ENCODE measurements around the gene RIMOC1. TPM values are rescaled to one million over a fixed set of nuclear protein-coding genes. Genes with fewer than 3 reads are reported as not detected.

The RIMOC1 gene
- total and polyA plus RNA-seq, 10 of the 15 experiments (the other 5 are each of a cell fraction or from before 2014, with no cell fraction given) = 3.9 to 33.1 (median 16.0) TPM

GRCh38 chr5:41871852-41872251, 32.3 kb upstream of the RIMOC1 start:
- no peak overlapping the region for H3K9ac ChIP-seq (ENCODE audit: control insufficient read depth, insufficient read depth, low read length)
- intact Hi-C loops (cut with micrococcal nuclease; ENCODE audit: unreplicated experiment) = no loop called here
- H4K20me1 ChIP-seq (ENCODE audit: control insufficient read depth, insufficient read depth) = no peaks in the 10 kb centered on the region
- TF ChIP-seq SKIL (IDR thresholded peaks at IDR 0.05; ENCODE audit: low read depth, poor library complexity, severe bottlenecking) = no peak
- no peak for TF ChIP-seq ETV6 (conservative IDR thresholded peaks at IDR 0.05 in 1 of 2, IDR thresholded peaks at IDR 0.05 in 1 of 2; ENCODE audit: borderline replicate concordance in 1 of 2, low read depth in 1 of 2)
- no peak for TF ChIP-seq POLR2A (IDR thresholded peaks at IDR 0.05; ENCODE audit: low read depth, low read length)
- TF ChIP-seq FOXM1 (IDR thresholded peaks at IDR 0.05; ENCODE audit: low read depth, low read length) = no peak
- TF ChIP-seq HDAC2 (IDR thresholded peaks at IDR 0.05) = no peak
- no peak for TF ChIP-seq ZNF592 (IDR thresholded peaks at IDR 0.05)
- no peak for TF ChIP-seq NFXL1 (IDR thresholded peaks at IDR 0.05; ENCODE audit: borderline replicate concordance)
- no peak for TF ChIP-seq TCF12 (IDR thresholded peaks at IDR 0.05; ENCODE audit: low read depth, low read length)
- no peak for TF ChIP-seq CHD1 (IDR thresholded peaks at IDR 0.05; ENCODE audit: low read depth, low read length)
- DNase-seq (ENCODE audit: low read depth, low spot score) = no peak
- H3K4me1 ChIP-seq (ENCODE audit: control insufficient read depth, insufficient read depth, low read length) = peaks cover 6% of the 10 kb centered on the region
- FAIRE-seq = no peak
- H3K36me3 ChIP-seq (ENCODE audit: control insufficient read depth in 2 of 2, insufficient read depth in 2 of 2, low read length in 1 of 2) = no peaks in the 10 kb centered on the region
- CTCF ChIA-PET = no interaction called here
- H3K4me3 ChIP-seq = no peak overlapping the region
- no peak overlapping the region for H3K27ac ChIP-seq (ENCODE audit: control insufficient read depth, insufficient read depth)
- H3K27me3 ChIP-seq (replicated peaks in 1 of 2; ENCODE audit: control insufficient read depth in 2 of 2, insufficient read depth in 2 of 2, low read length in 1 of 2) = no peaks in the 10 kb centered on the region
- SMC1A ChIA-PET (ENCODE audit: uncharacterized antibody, unreplicated experiment) = no interaction called here
- RAD21 ChIA-PET (ENCODE audit: unreplicated experiment) = no interaction called here
- no peak overlapping the region for H2AFZ ChIP-seq (ENCODE audit: control insufficient read depth, low read depth, low read length)
- in situ Hi-C loops (cut with MboI) = no loop called here
- 94% methylated on average over 2 of the region's 2 CpGs for WGBS (ENCODE audit: insufficient coverage, insufficient replicate concordance, low lambda C conversion rate, missing lambda C conversion rate)
- peaks cover 3% of the 10 kb centered on the region; the same call in 1 of the 3 replicates for H3K9me3 ChIP-seq (replicated peaks; ENCODE audit: control insufficient read depth, insufficient read depth, low read length)
- POLR2A ChIA-PET = interaction anchor here (0.9 kb wide), 1 partner anchor 32 kb away, joined by 3 read pairs; the partner anchor contains the start of gene RIMOC1
- ATAC-seq = no peak
- peaks cover 26% of the 10 kb centered on the region for H3K79me2 ChIP-seq (ENCODE audit: control insufficient read depth, insufficient read depth, low read length)
- no TSS peak for BruUV-seq (replicated peaks)
- H3K4me2 ChIP-seq (ENCODE audit: control insufficient read depth, insufficient read depth) = no peak overlapping the region
